Epithelial cell of proximal tubule (primary cell): ENCODE results near the gene CACNA2D4. TPM values are rescaled to one million over a fixed set of nuclear protein-coding genes. Genes with fewer than 3 reads are reported as not detected.

Experiments used
- DNase-seq: peaks from one replicate; pipeline ENCODE4 v3.0.0-alpha.2; 2011; ENCODE audit warnings: low read depth
- H3K4me3 ChIP-seq: 2 replicates; pipeline ENCODE4 v1.5.1; 2011; ENCODE audit warnings: low read depth, mild to moderate bottlenecking, low read length
- CTCF ChIP-seq: conservative IDR thresholded peaks from 2 replicates; pipeline ENCODE4 v1.5.1; 2012; ENCODE audit warnings: low read depth, mild to moderate bottlenecking, low read length
- total RNA-seq: library from RNA; depleted of rRNA; stranded (reverse); fragments of >200 nt; gene quantifications from 2 replicates; pipeline ENCODE4 v1.2.3, GENCODE V29; 2015

Gene CACNA2D4
- total RNA-seq, 1 donor from 2014 or later, result 1.6 TPM

DNA sequence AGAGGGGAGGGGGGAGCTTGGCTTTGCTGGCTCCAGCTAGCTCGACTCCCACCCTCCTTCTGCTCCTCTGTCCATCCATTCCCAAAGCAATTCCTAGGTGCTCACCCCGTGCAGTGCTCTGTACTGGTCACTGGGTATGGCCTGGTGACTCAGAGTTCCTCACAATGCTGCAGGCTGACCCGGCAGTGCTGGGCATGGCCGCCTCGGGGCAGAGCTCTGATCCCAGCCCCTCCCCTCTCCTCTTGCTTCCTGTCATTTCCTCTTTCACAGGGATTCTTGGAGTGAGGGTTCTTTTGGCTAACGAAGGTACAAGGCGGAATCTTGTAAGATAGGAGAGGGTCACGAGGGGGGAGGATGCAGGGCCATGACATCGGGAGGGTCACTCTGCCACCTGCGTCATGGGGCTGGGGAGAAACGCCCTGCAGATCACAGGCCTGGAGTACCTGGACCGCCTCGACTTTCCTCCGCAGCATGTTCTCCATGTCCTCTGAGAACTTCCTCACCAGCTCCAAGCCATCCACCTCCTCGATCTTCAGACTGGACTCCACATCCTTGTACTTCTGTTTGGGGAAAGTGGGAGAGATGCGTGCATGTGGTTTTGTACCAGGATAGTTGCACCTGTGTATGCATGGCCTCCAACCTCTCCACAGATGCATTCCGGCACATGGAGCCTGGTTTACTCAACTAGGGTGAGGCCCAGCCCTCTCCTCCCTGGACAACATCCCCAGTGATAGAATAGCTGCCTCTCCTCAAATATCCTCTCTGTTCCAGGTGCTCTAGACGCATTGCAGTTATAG, 5.7 kb downstream of the CACNA2D4 start:
- TF ChIP-seq CTCF, result no peak
- no peak overlapping the region for H3K4me3 ChIP-seq
- DNase-seq, result no peak

- no peak for DNase-seq
- TF ChIP-seq CTCF, result no peak
- no peak overlapping the region for H3K4me3 ChIP-seq
Measured at GRCh38 chr12:1911598-1912575, 6.6 kb downstream of the CACNA2D4 start.

DNA sequence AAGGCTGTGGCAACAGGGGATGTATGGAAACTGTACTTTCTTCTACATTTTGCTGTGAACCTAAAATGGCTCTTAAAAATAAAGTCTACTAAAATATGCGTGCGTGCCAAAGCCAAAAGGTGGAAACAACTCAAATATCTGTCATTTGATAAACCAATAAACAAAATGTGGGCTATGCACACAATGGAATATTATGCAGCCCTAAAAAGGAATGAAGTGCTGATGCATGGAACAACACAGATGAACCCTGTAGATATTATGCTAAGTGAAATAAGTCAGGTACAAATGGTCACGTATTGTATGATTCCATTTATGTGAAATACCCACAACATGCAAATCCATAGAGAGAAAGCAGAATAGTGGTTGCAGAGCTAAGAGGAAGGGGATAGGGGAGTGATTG, 8.0 kb downstream of the CACNA2D4 start:
- no peak for DNase-seq
- H3K4me3 ChIP-seq, result no peak overlapping the region
- no peak for TF ChIP-seq CTCF

DNA sequence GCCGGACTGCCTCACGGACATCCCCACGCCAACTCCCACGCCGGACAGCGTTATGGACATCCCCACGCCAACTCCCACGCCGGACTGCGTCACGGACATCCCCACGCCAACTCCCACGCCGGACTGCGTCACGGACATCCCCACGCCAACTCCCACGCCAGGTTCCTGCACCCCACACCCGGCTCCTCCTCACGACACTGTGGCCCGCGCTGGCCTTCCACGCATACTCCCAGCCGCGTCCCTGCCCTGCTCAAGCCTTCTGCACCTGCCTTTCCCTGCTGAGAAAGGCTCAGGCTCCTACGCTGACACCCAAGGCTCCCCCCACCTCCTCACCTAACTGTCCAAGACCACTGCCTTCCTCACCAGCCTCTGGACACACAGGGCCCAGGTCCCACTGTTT, 9.7 kb downstream of the CACNA2D4 start:
- no peak for DNase-seq
- TF ChIP-seq CTCF, result no peak
- H3K4me3 ChIP-seq, result no peak overlapping the region

GRCh38 chr12:1907652-1908611, 10.5 kb downstream of the CACNA2D4 start:
- DNase-seq, result no peak
- no peak for TF ChIP-seq CTCF

DNA sequence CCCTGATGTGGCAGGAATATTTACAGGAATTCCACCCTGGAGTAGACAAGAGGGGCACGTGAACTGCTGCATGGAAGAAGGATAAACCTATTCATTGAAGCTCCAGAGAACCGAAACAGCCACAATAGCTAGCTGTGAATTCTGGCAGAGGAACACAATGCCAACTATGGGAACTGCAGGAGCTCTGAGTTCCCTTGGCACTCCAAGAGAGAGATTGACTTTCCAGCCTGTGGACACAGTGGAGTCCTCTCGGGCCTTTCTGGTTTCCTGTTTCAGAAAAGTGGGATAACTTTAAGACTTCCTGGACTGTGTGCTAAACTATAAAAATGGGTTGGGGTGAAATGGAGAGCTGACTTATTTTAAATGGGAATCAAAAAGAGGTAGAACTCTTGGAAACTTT, 11.9 kb downstream of the CACNA2D4 start:
- no peak overlapping the region for H3K4me3 ChIP-seq
- TF ChIP-seq CTCF, result no peak
- no peak for DNase-seq

More at GRCh38 chr12:1907652-1908611, 10.5 kb downstream of the CACNA2D4 start:
- no peak overlapping the region for H3K4me3 ChIP-seq
